ENCODE data around the gene PLCG2.
"Not testable (repeated sequence)": the region's sequence is repeated elsewhere in the genome, so short reads cannot be mapped to it uniquely, and the experiment has no call there.

The PLCG2 gene

DNA sequence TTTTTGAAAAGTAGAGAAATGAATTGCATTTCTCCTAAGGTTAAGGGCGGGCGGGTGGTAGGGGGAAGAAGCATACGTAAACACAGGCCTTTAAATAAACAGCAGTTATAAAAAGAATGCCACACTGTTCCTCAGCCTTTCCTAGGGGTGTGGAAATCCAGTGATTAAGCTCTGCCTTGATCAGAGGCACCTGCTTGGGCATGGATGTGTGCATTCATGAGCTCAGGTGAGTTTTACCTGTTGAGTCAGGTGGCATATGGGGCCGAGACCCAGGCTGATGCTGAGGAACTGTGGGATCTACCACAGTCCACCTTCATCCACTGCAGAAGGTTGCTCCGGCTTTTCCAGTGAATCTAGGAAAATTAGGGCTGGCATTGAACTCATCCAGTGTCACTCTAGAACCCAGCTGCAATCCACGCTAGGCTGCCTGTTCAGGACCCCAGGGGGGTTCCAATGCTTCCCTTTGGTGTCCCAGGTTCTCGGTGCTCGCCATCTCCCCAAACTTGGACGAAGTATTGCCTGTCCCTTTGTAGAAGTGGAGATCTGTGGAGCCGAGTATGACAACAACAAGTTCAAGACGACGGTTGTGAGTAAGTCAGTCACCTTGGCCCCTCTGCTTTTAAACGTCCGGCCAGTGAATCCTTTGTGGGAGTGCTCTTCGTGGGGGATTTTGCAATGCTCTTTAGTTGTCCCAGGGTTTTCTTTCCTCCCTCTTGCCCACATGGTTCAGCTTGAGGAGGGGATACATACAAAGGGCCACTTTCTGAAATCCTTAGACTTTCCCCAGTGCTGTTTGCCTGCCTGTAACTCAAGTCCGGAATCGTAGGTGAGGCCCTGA, 159.5 kb downstream of the PLCG2 start:
- DNase-seq (ENCODE audit: low read depth), result no peak

DNA sequence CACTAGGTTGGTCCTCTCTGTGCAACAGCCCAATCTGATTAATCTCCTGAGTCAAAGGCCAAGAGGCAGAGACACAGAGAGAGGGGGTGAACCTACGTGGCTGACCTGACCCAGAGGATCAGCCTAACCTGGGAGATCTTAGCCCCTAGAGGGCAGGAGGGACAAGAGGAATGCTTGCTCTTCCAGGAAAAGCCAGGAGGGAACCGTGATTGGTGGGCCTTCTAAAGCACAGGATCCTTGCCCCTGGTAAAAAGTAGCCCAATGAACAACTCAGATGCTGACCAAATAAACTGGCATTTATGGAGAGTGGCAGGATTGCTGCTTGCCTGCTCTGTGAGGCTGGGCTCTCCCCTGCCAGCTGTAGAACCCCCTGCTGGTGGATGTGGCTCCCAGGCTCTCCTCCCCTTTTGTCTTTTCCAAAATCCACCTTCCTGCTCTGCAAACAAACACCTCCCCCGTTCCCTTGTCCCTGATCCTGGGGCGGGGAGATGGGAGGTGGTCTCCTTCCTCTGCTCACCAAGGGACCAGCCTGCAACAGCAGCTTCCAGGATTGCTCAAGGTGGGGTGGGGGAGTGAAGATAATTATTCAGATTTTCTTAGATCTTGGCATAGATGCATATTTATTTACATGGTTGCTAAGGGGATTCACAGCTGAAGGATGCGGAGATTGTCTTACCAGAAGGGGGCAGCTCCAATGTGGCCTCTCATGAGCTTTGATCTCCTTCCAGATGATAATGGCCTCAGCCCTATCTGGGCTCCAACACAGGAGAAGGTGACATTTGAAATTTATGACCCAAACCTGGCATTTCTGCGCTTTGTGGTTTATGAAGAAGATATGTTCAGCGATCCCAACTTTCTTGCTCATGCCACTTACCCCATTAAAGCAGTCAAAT, 160.3 kb downstream of the PLCG2 start:
- DNase-seq (ENCODE audit: low read depth), result no peak

DNA sequence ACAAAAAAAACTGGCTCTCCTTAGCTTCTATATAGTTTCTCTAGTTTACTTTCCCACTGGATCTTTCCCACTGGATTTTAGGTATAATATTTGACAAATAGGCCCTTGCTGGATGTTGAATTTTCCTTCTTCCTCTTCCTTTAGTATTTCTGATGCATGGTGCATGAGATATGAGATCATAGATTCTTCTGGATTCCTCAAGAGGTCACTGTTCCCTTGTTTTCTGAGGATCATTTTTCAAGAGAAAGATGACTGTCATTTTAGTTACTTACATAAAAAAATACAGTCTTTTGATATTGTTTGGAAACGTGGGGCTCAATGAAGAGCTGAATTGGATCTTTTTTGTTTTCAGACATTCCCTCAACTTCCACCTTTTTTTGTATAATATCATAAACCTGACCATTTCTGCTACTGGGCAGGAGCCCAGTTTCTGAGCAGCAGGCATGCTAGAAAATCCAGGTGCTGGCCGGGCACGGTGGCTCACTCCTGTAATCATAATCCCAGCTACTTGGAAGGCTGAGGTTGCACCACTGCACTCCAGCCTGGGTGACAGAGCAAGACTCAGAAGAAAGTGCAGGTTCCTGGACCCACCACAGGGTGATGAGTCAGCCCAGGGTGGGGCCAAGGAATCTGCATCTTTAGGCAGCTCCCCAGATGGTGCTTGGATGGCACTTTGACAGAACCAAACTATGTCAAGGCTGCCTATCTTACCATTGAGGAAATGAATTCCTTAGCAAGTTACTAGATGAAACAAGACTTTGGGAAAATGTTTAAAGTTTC, 161.9 kb downstream of the PLCG2 start:
- no peak for DNase-seq (ENCODE audit: low read depth)

DNA sequence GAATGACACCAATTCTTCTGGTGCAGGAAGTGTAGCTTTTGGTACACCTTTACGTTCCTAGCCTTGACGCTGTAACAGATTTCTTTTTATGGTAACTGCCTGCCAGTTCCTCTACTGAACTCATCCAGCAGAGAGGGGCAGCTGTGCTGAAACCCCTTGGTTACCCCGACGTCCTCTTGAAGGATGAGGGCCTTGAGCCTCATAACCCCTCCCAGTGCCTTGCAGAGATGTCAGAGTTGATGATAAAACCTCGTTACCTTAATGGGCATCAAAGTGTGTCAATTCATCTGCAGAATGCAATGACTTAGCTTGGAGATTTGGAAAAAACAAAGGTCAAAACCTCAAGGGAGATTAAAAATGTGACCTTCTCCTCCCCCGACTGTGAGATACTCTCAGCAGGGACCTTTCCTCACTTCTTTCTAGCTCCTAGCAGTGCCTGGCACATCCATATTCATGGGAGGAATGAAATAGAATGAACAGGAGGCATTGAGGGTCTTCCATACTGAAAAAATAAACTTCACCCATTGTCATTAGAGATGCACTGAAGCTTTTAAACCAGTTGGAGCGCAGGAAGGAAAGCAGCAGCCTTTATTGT, 163.0 kb downstream of the PLCG2 start:
- no peak for DNase-seq (ENCODE audit: low read depth)

DNA sequence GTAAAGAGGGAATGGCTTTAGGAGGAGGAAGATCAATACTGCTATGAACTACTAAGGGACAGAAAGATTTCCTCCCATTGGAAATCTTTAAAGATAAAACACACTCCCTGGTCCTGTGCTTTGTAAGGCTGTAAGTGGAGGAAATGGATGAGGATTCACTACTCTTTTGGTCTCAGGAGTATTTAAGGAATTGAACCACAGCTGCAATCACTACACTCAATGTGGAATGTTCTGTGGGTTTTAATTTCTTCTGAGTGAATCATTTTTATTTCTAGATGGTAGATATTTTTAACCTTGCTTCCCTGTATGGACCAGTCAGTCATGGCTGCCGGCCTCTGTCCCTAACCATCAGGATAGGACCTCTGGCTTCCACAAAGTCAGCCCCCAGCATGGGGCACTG, 166.6 kb downstream of the PLCG2 start:
- no peak for DNase-seq (ENCODE audit: low read depth)

DNA sequence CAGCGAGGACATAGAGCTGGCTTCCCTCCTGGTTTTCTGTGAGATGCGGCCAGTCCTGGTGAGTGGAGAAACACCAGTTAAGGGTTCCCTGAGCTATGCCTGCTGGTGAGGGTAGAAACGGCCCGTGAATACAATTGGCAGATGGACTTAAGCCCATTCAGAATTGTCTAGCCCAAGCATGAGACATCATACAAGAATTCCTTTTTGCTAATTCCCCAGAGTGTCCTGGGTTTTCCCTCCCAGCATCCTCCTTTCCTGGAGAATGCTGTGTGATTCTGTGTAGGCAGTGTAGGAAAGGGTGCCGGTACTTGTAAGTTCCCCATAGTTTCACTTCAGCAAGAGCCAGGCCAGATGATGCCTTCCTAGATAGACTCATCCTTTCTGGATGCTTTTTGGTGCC, 167.1 kb downstream of the PLCG2 start:
- no peak for DNase-seq (ENCODE audit: low read depth)

DNA sequence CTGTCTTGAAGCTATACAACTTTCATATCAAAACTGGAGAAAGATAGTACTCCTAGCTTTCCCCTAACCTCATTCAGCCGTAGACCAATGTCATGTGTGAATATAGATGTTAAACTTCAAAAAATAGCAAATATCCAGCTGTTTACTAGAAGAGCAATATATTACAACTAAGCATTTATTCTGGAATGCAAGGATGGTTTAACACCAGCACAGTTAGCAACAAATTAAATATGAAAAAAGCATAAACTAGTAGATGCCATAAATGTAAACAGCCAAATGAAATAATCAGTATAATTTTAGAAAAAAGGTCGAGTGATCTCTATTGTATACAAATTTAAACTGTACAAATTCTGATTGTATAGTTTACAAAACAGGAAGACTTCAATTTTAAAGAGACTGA, 172.5 kb downstream of the PLCG2 start:
- DNase-seq (ENCODE audit: low read depth), result no peak

DNA sequence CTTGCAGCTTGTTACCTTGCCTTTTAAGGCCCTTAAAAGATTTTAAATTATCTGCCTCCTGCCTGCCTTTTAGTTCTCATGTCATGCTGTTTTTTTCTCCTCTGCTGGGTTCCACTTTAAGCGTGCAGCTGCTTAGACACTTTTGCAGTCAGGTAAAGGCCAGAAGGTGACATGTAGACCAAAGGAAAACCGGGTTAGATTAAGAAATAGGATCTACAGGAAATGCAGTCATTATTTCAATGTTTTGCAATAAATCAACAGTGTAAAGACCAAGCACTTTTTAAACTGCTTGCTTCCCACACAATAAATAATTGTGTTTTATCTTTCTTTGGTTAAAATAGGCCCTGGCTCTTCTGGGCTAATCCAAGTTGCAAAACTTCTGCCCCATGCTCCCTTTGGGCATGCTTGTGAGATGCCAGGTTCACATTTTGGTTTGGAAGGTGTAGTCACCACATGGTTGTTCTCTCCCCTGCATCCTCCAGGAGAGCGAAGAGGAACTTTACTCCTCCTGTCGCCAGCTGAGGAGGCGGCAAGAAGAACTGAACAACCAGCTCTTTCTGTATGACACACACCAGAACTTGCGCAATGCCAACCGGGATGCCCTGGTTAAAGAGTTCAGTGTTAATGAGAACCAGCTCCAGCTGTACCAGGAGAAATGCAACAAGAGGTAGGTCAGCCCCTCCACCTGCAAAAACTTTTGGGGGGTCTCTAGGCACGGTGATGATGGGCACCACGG, 177.3 kb downstream of the PLCG2 start:
- DNase-seq (ENCODE audit: low read depth), result no peak

DNA sequence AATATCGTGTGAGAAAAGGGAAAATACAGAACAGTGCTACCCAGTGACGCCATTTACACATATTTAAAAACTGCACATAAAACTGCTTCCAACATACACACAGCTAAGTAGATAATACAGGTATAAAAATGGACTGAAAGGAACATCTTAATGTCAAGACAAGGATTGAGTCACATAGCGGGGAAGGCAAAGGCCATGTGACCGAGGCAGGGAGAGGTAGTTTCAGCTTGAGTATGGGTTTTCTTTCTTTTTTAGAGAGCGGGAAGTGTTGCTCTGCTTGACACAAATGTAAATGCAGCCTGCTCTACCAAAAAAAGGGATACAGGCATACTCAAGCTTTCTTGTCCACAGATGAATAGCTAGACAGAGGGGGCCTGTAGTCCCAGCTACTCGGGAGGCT, 185.7 kb downstream of the PLCG2 start:
- DNase-seq (ENCODE audit: low read depth), result no peak

DNA sequence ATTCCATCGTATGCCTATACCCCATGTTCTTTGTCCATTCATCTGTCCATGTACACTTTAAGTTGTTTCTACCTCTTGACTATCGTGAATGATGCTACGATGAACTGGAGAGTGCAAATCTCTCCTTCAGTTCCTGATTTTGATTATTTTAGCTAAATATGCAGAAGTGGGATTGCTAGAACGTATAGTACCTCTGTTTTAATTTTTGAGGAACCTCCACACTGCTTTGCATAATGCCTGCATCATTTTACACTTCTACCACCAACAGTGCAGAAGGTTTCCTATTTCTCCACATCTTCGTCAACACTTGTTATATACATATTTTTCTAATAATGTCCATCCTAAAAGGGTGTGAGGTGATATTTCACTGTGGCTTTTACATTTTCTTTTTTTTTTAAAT, 188.3 kb downstream of the PLCG2 start:
- DNase-seq (ENCODE audit: low read depth), result no peak

DNA sequence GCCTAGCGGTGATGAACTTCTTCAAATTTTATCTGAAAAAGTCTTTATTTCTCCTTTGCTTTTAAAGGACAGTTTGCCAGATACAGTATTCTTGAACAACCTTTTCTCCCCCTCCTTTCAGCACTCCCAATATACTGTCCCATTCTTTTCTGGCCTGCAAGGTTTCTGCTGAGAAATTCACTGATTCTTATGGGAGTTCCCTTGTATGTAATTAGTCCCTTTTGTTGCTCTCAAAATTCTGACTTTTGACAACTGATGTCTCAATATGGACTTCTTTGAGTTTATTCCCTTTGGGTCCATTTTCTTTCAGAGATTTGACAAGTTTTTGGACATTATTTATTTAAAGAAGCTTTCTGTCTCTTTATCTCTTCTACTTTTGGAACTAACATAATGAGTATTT, 192.8 kb downstream of the PLCG2 start:
- DNase-seq (ENCODE audit: low read depth), result no peak

DNA sequence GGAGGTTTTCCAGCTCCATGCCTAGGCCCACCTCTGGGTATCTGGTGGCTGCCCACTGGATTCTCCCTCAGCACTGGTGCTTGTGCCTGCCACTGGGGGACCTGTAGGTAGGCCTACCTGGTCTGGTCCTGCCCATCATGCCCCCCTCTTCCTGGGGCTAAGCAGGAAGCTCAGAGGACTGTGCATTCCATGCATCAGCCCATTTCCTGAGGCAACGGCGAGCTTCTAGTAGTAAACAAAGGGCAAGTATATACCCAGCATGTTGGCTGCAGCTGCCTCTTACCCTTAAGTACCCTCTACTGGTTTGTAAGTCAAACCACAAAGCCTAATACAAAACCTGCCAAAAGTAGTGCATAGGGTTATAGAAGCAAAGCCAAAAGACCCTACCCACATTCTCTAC, 194.6 kb downstream of the PLCG2 start:
- no peak for DNase-seq (ENCODE audit: low read depth)

DNA sequence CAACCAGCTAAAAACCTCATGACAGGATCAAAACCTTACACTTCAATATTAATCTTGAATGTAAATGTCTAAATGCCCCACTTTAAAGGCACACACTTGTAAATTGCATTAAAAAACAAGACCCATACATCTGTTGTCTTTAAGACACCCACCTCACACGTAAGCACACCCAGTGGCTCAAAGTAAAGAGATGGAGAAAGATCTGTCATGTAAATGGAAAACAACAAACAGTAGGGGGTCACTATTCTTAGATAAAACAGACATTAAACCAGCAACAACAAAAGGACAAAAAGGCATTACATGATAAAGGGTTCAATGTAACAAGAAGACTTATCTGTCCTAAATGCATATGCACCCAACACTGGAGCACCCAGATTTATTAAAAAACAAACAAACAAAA, 196.5 kb downstream of the PLCG2 start:
- no peak for DNase-seq (ENCODE audit: low read depth)

DNA sequence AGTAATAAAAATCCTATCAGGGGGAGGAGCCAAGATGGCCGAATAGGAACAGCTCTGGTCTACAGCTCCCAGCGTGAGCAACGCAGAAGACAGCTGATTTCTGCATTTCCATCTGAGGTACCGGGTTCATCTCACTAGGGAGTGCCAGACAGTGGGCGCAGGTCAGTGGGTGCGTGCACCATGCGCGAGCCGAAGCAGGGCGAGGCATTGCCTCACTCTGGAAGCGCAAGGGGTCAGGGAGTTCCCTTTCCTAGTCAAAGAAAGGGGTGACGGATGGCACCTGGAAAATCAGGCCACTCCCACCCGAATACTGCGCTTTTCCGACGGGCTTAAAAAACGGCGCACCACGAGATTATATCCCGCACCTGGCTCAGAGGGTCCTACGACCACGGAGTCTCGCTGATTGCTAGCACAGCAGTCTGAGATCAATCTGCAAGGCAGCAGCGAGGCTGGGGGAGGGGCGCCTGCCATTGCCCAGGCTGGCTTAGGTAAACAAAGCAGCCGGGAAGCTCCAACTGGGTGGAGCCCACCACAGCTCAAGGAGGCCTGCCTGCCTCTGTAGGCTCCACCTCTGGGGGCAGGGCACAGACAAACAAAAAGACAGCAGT, 198.3 kb downstream of the PLCG2 start:
- DNase-seq (ENCODE audit: low read depth), result not testable (repeated sequence)

DNA sequence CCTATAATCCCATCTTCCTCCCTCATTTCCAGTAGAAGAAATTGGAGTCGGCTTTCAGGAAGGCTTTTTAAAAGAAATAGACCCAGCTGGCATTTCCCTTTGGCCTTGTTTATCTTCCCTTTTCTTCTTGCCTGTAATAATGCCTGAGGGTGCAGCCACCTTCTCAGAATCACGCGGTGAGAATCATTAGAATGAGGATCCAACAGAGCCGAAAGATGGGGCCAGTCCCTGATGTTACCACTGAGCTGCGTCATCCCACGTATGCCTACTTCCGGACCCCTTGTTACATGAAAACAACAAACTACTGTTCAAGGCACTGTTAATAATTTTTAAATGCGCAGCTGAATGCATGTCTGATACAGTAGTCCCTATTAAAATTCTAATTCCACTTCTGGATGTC, 208.0 kb downstream of the PLCG2 start:
- DNase-seq (ENCODE audit: low read depth), result no peak

DNA sequence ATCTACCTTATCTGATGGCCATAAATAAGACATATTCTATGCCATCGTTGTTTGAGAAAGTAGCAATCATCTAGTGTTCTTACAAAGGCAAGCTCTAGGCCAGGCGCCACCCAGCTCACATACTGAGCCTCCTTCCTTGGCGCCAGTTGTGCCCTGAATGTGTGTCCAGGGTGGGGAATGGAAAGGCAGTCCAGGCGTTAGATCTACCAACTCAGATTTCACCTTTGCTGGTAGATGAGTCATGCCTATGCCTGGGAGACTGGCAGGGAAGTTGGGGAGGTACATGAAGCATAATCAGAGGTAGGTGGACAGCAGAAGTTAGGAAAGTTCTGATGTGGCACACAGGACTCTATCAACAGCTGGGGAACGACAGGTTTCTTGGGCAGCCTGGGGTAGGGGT, 208.6 kb downstream of the PLCG2 start:
- DNase-seq (ENCODE audit: low read depth), result no peak

DNA sequence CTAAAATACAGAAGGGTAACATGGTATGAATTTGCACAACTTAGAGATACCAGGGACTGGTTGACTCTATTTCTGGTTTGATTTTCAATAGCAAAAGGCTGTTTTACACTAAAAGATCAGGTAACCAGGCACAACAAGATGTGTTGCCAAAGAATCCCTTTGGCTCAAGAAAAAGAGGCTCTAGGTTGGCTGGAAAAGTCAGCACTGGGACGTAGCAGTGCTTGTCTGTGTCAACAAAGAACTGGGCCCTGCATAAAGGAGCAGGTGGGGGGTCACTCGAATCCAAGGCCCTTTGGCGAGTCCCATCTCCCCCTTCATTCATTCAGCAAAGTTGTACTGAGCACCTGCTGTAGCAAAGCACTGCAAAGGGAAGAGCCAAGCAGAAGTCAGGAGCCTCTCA, 213.8 kb downstream of the PLCG2 start:
- DNase-seq (ENCODE audit: low read depth), result no peak

DNA sequence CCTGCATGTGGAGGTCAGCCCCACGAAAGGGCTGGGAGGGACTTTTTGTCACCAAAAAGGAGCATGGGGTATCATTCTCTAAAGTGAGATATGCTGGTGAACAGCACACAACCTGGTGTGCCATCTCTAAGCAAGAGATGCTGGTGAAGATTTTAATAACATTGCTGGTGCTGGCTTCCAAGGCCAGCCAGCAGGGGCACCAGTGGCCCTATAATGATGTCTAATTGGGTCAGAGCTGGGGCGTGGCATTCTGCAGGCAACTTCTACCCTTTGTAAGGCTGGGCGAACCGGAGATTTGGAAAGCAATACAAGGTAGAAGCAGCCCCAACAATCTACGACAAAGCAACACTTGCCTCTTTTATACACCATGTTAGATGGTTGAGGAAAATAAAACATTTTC, 215.4 kb downstream of the PLCG2 start:
- DNase-seq (ENCODE audit: low read depth), result no peak

DNA sequence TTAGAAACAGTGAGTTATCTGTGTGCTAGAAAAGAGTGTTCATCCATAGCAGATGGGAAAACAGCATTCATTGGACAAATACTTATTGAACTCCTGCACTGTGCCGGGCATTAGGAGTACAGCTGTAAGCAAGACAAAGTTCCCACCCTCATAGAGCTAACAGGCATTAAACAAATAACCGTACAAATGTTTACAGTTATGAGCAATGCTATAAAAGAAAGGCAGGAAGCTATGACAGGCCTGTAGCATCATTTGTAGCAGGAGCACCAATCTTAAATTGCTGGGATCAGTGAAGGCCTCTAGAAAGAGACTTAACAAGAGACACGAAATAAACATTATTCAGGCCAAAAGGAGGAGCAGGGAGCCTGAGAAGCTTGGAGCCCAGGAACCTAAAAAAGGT, 216.6 kb downstream of the PLCG2 start:
- no peak for DNase-seq (ENCODE audit: low read depth)

DNA sequence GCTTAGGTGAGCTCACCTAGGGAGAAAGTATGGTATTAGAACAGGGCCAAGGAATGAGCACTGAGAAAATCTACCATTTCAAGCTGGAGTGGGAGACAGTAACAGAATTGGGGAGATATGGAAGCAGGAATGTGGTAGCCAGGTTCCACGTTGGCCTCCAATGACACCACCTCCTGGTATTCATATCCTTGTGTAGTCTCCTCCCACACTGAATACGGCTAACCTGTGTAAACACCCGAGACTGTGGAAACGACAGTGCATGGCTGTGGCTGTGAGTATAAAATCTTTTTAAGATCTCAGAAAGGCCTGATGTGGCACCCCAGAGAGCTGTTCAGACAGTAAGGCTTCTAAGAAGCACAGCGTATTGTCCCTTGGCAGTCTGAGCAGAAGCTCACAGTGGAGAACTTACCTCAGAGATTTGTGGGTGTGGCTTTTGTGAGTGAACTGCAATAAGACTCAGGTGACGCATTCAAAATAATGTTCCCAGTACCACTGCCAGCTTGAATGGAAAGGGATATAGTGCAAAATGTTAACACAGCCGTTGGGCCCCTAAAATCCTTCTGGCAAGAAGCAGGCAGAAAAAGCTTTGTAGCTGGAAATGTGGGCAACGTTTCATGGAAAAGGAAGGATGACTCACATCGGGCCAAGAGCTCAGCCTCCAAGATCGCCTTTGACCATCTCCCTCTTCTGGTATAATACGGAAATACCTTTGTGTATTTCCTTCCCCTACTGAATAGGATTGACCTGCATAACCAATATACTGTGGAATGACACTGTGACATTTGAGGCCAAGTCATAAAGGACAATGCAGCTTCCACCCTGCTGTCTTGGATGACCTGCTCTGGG, 217.8 kb downstream of the PLCG2 start:
- no peak for DNase-seq (ENCODE audit: low read depth)
